Fibroblast of villous mesenchyme (primary cell): Measurements from ENCODE around the gene EDEM3. TPM values are rescaled to one million over a fixed set of nuclear protein-coding genes. Genes with fewer than 3 reads are reported as not detected.

Experiments used
- DNase-seq: peaks from one replicate; pipeline ENCODE4 v3.0.0-alpha.2; 2010; ENCODE audit warnings: low read depth
- H3K4me3 ChIP-seq: 2 replicates; pipeline ENCODE4 v1.5.1; 2011; ENCODE audit warnings: low read depth, mild to moderate bottlenecking, low read length
- CTCF ChIP-seq: IDR thresholded peaks from 2 replicates; pipeline ENCODE4 v1.5.1; 2012; ENCODE audit warnings: low read depth, mild to moderate bottlenecking, low read length; ENCODE audit not compliant: insufficient read depth
- total RNA-seq: library from RNA; depleted of rRNA; stranded (reverse); fragments of >200 nt; gene quantifications from 2 replicates; pipeline ENCODE4 v1.2.3, GENCODE V29; 2012

Gene EDEM3
- total RNA-seq, 1 donor, result 57.9 TPM

- DNase-seq, result no peak
These were observed 39.3 kb upstream of the EDEM3 start for GRCh38 chr1:184793967-184794366.

DNA sequence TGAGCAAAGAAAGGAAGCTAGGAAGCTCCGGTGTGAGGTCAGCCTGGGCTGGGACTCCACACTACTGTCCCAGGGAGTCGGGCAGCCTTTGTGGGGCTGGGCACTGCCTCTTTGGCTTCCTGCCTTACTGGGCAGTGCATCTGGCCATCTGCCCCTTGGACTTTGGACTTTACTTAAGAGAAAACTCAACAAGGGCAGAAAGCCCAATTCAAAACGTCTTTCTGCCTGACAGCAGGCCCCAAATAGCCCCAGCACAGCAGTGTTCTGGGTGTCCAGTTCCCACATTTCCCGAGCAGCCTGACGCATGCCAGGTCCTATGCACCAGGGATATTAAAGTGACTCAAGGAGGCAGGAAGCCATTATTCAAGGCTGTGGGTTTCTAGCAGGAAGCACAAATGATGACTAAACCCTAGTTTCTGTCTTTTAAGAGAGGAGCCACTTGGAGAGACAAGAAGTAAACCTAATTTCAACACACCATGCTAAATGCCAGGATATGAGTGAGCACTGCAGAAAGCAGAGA lies 37.9 kb upstream of the EDEM3 start:
- peak; percentile 95 for DNase-seq
- H3K4me3 ChIP-seq, result no peak overlapping the region
- no peak for TF ChIP-seq CTCF

More at GRCh38 chr1:184793967-184794366, 39.3 kb upstream of the EDEM3 start:
- TF ChIP-seq CTCF, result no peak
- no peak overlapping the region for H3K4me3 ChIP-seq

GRCh38 chr1:184791550-184791900 lies 36.9 kb upstream of the EDEM3 start:
- DNase-seq, result no peak
- no peak for TF ChIP-seq CTCF
- H3K4me3 ChIP-seq, result no peak overlapping the region

GRCh38 chr1:184790642-184791549 lies 36.2 kb upstream of the EDEM3 start:
- DNase-seq, result no peak
- no peak for TF ChIP-seq CTCF
- H3K4me3 ChIP-seq, result no peak overlapping the region

DNA sequence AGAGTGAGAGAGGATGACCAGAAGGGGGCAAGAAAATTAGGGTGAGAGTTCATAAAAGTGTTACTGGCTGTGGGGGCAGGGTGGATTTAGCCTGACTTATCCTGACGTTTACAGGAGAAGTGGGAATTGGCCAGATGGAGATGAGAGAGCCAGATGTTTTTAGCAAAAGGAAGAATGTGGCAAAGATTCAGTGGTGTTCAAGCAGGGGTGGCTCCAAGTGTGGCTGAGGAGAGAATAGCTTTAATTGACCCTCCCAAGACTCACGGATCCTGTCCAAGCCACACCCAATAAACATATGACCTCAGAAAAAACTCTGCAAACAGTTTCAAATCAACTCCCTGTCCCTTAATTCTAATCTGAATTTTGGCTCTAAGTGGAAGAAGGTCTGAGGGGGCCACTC lies 35.2 kb upstream of the EDEM3 start:
- DNase-seq, result no peak
- no peak overlapping the region for H3K4me3 ChIP-seq
- no peak for TF ChIP-seq CTCF

- no peak for DNase-seq
- no peak for TF ChIP-seq CTCF
- H3K4me3 ChIP-seq, result no peak overlapping the region
These were observed 34.3 kb upstream of the EDEM3 start for GRCh38 chr1:184788970-184789369.
